ENCODE measurements around the gene EFHC1.

The EFHC1 gene

DNA sequence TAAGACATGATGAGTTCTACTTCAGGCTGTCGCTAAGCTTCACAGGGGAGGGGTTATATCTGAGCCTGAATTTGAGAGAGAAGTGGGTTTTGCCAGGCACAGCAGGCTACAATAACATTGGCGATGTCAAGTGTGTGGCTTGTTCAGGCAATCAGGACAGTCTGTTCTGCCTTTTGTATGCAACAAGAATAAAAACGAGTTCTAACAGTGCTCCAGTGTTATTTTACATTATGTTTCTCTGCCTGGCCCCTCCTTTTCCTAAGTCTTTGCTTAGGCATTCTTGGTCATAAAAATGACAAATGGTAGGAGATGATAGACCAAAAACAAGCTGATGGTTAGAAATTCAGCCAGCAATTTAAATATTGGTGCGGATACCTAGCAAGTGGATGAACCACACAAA, 31.4 kb upstream of the EFHC1 start:
- no peaks in the 10 kb centered on the region for H3K9me3 ChIP-seq
- TF ChIP-seq, protein P1, sequence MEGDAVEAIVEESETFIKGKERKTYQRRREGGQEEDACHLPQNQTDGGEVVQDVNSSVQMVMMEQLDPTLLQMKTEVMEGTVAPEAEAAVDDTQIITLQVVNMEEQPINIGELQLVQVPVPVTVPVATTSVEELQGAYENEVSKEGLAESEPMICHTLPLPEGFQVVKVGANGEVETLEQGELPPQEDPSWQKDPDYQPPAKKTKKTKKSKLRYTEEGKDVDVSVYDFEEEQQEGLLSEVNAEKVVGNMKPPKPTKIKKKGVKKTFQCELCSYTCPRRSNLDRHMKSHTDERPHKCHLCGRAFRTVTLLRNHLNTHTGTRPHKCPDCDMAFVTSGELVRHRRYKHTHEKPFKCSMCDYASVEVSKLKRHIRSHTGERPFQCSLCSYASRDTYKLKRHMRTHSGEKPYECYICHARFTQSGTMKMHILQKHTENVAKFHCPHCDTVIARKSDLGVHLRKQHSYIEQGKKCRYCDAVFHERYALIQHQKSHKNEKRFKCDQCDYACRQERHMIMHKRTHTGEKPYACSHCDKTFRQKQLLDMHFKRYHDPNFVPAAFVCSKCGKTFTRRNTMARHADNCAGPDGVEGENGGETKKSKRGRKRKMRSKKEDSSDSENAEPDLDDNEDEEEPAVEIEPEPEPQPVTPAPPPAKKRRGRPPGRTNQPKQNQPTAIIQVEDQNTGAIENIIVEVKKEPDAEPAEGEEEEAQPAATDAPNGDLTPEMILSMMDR (IDR thresholded peaks at IDR 0.05), result no peak
- H3K4me3 ChIP-seq (ENCODE audit: low read depth in 1 of 2, low read length in 1 of 2), result no peak overlapping the region
- H3K36me3 ChIP-seq, result no peaks in the 10 kb centered on the region
- peaks cover 26 to 29% of the 10 kb centered on the region in 2 experiments for H3K4me1 ChIP-seq (ENCODE audit: control insufficient read depth in 1 of 2, insufficient read depth in 1 of 2, low read depth in 1 of 2, low read length in 1 of 2)
- H3K27me3 ChIP-seq, result no peaks in the 10 kb centered on the region
- H3K27ac ChIP-seq, result no peak overlapping the region

DNA sequence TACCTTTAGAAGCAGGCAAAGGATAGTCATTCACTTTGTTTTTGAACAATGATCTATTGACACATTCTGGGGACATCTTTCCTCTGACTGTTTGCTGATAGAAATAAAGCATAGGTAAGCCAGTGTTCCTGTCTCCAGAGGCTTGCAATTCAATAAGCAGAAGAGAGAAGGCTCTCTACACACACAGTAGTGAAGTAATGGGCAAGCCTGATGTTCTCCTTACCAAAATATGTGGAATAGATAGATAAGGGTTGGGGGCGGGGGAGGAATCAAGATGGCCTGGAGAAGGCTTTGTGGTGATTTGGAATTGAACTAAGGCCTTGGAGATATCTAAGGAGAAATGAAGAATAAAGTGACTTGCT, 30.9 kb upstream of the EFHC1 start:
- Histone ChIP-seq H3K27me3 (no peaks in the 10 kb centered on the region), H3K4me3 (ENCODE audit: low read depth in 1 of 2, low read length in 1 of 2) (no peak overlapping the region), H3K9me3 (no peaks in the 10 kb centered on the region), H3K4me1 (ENCODE audit: control insufficient read depth in 1 of 2, insufficient read depth in 1 of 2, low read depth in 1 of 2, low read length in 1 of 2) (peaks cover 23 to 25% of the 10 kb centered on the region in 2 experiments), H3K36me3 (no peaks in the 10 kb centered on the region), H3K27ac (no peak overlapping the region)
- TF ChIP-seq, protein P1 (IDR thresholded peaks at IDR 0.05), result no peak

DNA sequence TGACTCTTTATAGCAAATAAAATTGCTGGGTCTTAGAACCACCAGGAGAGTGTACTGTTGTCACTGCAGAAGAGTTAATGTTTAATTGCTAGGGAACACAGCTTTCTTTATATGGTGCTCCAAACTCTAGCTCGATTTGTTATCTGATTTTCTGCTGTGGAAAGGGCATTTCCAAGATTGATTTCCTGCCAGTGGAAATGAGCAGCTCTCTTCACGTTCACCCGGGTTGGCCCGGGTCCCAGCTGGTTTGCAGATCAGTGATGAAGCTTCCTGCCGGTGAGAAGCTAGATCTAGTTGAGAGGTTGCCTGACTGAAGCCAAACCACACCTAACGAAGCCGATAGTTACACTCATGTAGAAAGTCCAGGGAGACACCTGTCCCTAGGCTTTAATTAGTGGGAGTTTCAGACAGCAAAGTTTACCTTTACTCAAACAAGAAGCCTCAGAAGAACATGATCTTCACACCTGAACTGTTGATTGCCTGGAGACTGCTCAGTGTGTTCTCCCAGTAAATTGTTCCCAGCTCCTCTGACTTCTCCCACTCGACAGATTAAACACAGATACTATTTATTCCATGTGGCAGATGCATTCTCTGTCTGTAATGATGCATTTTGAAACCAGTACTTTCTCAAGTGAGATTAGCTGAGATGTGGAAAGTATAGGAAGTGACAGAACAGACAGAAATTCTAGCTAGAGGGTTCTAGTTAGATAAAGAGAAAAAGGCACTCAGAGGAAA, 30.3 kb upstream of the EFHC1 start:
- TF ChIP-seq, protein P1 (IDR thresholded peaks at IDR 0.05), result no peak
- no peaks in the 10 kb centered on the region for H3K36me3 ChIP-seq
- H3K27ac ChIP-seq, result peak overlapping the region; percentile 27
- H3K9me3 ChIP-seq, result no peaks in the 10 kb centered on the region
- no peaks in the 10 kb centered on the region for H3K27me3 ChIP-seq
- no peak overlapping the region for H3K4me3 ChIP-seq (ENCODE audit: low read depth in 1 of 2, low read length in 1 of 2)
- H3K4me1 ChIP-seq (ENCODE audit: control insufficient read depth in 1 of 2, insufficient read depth in 1 of 2, low read depth in 1 of 2, low read length in 1 of 2), result peaks cover 20 to 22% of the 10 kb centered on the region in 2 experiments

DNA sequence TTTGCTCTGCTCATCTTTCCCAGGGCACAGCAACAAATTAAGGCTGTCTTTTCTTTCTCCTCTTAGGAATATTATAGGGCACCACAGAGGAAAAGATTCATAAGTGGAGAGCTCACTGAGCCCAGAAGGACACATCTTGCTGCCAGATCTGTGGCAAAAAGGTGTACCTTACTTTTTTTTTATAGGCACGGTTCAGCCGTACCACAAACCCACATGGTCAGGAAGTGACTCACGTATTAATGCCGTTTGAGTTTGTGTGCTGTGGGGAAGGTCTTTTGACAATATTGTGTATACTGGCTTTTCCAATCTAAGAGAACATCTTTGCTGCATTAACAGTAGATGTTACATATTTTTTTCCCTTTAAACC, 29.8 kb upstream of the EFHC1 start:
- no peak overlapping the region for H3K4me3 ChIP-seq (ENCODE audit: low read depth in 1 of 2, low read length in 1 of 2)
- H3K27me3 ChIP-seq, result no peaks in the 10 kb centered on the region
- no peaks in the 10 kb centered on the region for H3K36me3 ChIP-seq
- TF ChIP-seq, protein P1 (IDR thresholded peaks at IDR 0.05), result no peak
- peak overlapping the region; percentile 27 for H3K27ac ChIP-seq
- no peaks in the 10 kb centered on the region for H3K9me3 ChIP-seq
- peaks cover 20 to 22% of the 10 kb centered on the region in 2 experiments for H3K4me1 ChIP-seq (ENCODE audit: control insufficient read depth in 1 of 2, insufficient read depth in 1 of 2, low read depth in 1 of 2, low read length in 1 of 2)

DNA sequence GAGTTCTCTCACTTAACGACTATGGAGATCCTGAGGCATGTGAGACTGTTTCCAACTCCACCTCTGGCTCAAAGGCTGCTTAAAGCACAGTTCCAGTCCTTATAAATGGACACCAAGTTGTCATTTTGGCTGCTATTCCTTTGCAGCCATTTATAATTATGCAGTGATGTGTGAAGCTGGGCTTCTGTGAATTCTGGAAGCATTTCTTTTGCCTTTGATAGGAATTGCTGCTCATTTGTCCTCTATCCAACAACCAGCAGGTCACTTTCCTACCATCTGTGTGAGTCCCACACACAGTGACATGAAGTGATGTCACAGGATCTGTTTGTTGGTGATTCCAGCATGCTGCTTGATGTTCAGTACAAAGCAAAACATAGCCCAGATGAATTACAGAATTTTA, 28.5 kb upstream of the EFHC1 start:
- H3K27ac ChIP-seq, result no peak overlapping the region
- peaks cover 20 to 22% of the 10 kb centered on the region in 2 experiments for H3K4me1 ChIP-seq (ENCODE audit: control insufficient read depth in 1 of 2, insufficient read depth in 1 of 2, low read depth in 1 of 2, low read length in 1 of 2)
- no peaks in the 10 kb centered on the region for H3K27me3 ChIP-seq

More for the DNA sequence above, 28.5 kb upstream of the EFHC1 start:
- TF ChIP-seq, protein P1 (IDR thresholded peaks at IDR 0.05), result no peak
- Histone ChIP-seq H3K9me3 (no peaks in the 10 kb centered on the region), H3K36me3 (no peaks in the 10 kb centered on the region), H3K4me3 (ENCODE audit: low read depth in 1 of 2, low read length in 1 of 2) (no peak overlapping the region)
